ENCODE data around the gene FAM216B.

FAM216B gene

GRCh38 chr13:42807241-42807640 lies 25.9 kb downstream of the FAM216B start:
- no peak overlapping the region for H3K4me3 ChIP-seq (ENCODE audit: low read depth, low read length)
- in situ Hi-C loops (cut with HindIII; ENCODE audit: low pct_ligation_motif_present, low sequenced_read_pairs), result no loop called here
- no peak for DNase-seq
- H3K36me3 ChIP-seq (replicated peaks), result no peaks in the 10 kb centered on the region
- H3K27ac ChIP-seq, result no peak overlapping the region
- H3K27me3 ChIP-seq (replicated peaks), result no peaks in the 10 kb centered on the region
- TF ChIP-seq CTCF (IDR thresholded peaks at IDR 0.05; ENCODE audit: low read depth, low read length, missing control alignments), result no peak

- no peak for TF ChIP-seq CTCF (IDR thresholded peaks at IDR 0.05; ENCODE audit: low read depth, low read length, missing control alignments)
- no peaks in the 10 kb centered on the region for H3K27me3 ChIP-seq (replicated peaks)
- in situ Hi-C loops (cut with HindIII; ENCODE audit: low pct_ligation_motif_present, low sequenced_read_pairs), result no loop called here
- no peak overlapping the region for H3K27ac ChIP-seq
- H3K4me3 ChIP-seq (ENCODE audit: low read depth, low read length), result no peak overlapping the region
- no peaks in the 10 kb centered on the region for H3K36me3 ChIP-seq (replicated peaks)
- DNase-seq, result peak; percentile 58
Observed at GRCh38 chr13:42807866-42808265, 26.5 kb downstream of the FAM216B start.

- H3K36me3 ChIP-seq (replicated peaks), result no peaks in the 10 kb centered on the region
- TF ChIP-seq CTCF (IDR thresholded peaks at IDR 0.05; ENCODE audit: low read depth, low read length, missing control alignments), result no peak
- no peak overlapping the region for H3K4me3 ChIP-seq (ENCODE audit: low read depth, low read length)
- in situ Hi-C loops (cut with HindIII; ENCODE audit: low pct_ligation_motif_present, low sequenced_read_pairs), result no loop called here
- no peaks in the 10 kb centered on the region for H3K27me3 ChIP-seq (replicated peaks)
- DNase-seq, result no peak
- no peak overlapping the region for H3K27ac ChIP-seq
Observed at GRCh38 chr13:42808341-42808940, 27.1 kb downstream of the FAM216B start.

DNA sequence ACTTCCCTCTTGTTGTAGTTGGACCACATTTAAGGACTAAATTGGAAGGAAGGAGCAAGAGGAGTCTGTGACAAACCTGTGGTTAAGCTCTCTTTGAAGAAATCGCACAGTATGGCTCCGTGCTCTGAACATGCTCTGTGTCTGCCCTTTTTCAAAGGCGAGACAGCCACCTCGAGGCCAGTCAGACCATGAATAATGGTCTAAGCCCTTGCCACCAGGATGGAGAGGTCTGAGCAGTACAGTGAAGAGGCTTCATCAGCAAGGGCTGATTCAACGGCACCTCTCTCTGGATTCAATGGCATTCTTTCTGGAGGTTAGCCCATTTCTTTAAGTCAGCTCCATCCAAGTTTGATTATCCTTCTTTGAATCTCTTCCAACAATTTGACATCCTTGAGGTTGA lies 30.9 kb downstream of the FAM216B start:
- Histone ChIP-seq H3K27ac (no peak overlapping the region), H3K27me3 (replicated peaks) (no peaks in the 10 kb centered on the region), H3K36me3 (replicated peaks) (no peaks in the 10 kb centered on the region), H3K4me3 (ENCODE audit: low read depth, low read length) (no peak overlapping the region)
- peak; percentile 34 for DNase-seq
- in situ Hi-C loops (cut with HindIII; ENCODE audit: low pct_ligation_motif_present, low sequenced_read_pairs), result no loop called here
- peak; percentile 30 for TF ChIP-seq CTCF (IDR thresholded peaks at IDR 0.05; ENCODE audit: low read depth, low read length, missing control alignments)

- H3K27me3 ChIP-seq (replicated peaks), result no peaks in the 10 kb centered on the region
- no peak for TF ChIP-seq CTCF (IDR thresholded peaks at IDR 0.05; ENCODE audit: low read depth, low read length, missing control alignments)
- H3K27ac ChIP-seq, result peak overlapping the region; percentile 77
- in situ Hi-C loops (cut with HindIII; ENCODE audit: low pct_ligation_motif_present, low sequenced_read_pairs), result no loop called here
- DNase-seq, result peak; percentile 76
- H3K4me3 ChIP-seq (ENCODE audit: low read depth, low read length), result no peak overlapping the region
- H3K36me3 ChIP-seq (replicated peaks), result no peaks in the 10 kb centered on the region
Observed at GRCh38 chr13:42814868-42815267, 33.5 kb downstream of the FAM216B start.

GRCh38 chr13:42815681-42816080 lies 34.3 kb downstream of the FAM216B start:
- in situ Hi-C loops (cut with HindIII; ENCODE audit: low pct_ligation_motif_present, low sequenced_read_pairs), result no loop called here
- H3K27me3 ChIP-seq (replicated peaks), result no peaks in the 10 kb centered on the region
- TF ChIP-seq CTCF (IDR thresholded peaks at IDR 0.05; ENCODE audit: low read depth, low read length, missing control alignments), result no peak
- H3K4me3 ChIP-seq (ENCODE audit: low read depth, low read length), result no peak overlapping the region
- H3K27ac ChIP-seq, result peak overlapping the region; percentile 77
- no peaks in the 10 kb centered on the region for H3K36me3 ChIP-seq (replicated peaks)
- no peak for DNase-seq

Data from brain microvascular endothelial cell (primary cell).